ENCODE data around the gene STX10. TPM values are rescaled to one million over a fixed set of nuclear protein-coding genes. Genes with fewer than 3 reads are reported as not detected.
A peak's percentile ranks its signal among the peaks of the same experiment; 100 is the strongest.

STX10 gene
- total and polyA plus RNA-seq, 9 of the 15 experiments (the other 6 are each of a cell fraction or from before 2014, with no cell fraction given) = 0.51 to 66.3 (median 31.0) TPM

DNA sequence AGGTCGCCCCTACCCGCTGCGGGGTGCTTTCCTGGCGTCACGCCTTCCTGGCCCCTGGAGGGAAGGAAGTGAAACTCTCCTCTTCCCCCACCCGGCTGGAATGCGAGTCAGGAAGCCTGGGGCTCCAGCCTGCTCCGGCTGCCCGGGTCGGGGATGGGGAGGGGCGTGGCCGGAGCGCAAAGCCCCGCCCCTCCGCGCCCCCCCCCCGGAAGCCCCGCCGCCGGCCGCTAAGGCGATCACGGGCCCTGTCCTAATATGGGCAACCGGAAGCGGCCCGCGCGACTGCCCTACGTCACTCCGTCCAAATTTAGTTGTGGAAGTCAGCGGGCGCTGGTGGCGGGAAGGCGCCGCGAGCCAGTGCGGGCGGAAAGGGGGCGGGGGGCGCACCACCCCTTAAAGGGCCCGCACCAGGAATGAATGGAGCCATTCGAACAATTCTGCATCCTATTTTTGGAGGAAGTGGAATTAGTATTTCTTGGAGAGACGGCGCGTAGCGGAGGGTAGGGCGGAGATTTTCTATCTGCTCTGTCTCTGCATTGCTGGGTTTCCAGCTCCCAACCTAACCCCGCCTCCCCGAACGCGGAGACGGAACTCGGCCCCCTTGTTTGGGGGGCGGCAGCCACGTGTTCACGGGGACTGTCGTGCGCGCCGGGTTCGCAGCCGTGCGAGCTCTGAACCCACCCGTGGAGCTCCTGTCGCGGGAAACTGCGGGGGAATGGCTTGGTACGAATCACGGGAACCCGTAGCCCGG lies 1.6 kb upstream of the STX10 start (continued):
- TF ChIP-seq, protein P1, sequence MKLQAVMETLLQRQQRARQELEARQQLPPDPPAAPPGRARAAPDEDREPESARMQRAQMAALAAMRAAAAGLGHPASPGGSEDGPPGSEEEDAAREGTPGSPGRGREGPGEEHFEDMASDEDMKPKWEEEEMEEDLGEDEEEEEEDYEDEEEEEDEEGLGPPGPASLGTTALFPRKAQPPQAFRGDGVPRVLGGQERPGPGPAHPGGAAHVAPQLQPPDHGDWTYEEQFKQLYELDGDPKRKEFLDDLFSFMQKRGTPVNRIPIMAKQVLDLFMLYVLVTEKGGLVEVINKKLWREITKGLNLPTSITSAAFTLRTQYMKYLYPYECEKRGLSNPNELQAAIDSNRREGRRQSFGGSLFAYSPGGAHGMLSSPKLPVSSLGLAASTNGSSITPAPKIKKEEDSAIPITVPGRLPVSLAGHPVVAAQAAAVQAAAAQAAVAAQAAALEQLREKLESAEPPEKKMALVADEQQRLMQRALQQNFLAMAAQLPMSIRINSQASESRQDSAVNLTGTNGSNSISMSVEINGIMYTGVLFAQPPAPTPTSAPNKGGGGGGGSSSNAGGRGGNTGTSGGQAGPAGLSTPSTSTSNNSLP (IDR thresholded peaks at IDR 0.05; ENCODE audit: borderline replicate concordance, low read depth, low read length) = 0 out of 2 replicates have a peak, but pooled peaks have one; percentile 12
- TF ChIP-seq, protein P2, sequence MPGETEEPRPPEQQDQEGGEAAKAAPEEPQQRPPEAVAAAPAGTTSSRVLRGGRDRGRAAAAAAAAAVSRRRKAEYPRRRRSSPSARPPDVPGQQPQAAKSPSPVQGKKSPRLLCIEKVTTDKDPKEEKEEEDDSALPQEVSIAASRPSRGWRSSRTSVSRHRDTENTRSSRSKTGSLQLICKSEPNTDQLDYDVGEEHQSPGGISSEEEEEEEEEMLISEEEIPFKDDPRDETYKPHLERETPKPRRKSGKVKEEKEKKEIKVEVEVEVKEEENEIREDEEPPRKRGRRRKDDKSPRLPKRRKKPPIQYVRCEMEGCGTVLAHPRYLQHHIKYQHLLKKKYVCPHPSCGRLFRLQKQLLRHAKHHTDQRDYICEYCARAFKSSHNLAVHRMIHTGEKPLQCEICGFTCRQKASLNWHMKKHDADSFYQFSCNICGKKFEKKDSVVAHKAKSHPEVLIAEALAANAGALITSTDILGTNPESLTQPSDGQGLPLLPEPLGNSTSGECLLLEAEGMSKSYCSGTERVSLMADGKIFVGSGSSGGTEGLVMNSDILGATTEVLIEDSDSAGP (CRISPR knock-in tag; IDR thresholded peaks at IDR 0.05) = peak; percentile 99
- TF ChIP-seq JUN (IDR thresholded peaks at IDR 0.05; ENCODE audit: borderline replicate concordance, low read depth, low read length) (peak; percentile 31; the same call in 1 of the 2 replicates), JUN (CRISPR knock-in tag; IDR thresholded peaks at IDR 0.05; ENCODE audit: borderline replicate concordance) (no peak), ZSCAN32 (CRISPR knock-in tag; IDR thresholded peaks at IDR 0.05) (no peak), GATA2 (CRISPR knock-in tag; IDR thresholded peaks at IDR 0.05) (no peak), CBX5 (IDR thresholded peaks at IDR 0.05; ENCODE audit: borderline replicate concordance, low read depth) (no peak), DMBX1 (CRISPR knock-in tag; IDR thresholded peaks at IDR 0.05; ENCODE audit: borderline replicate concordance) (no peak), TAF15 (IDR thresholded peaks at IDR 0.05; ENCODE audit: low read depth, low read length) (no peak), PRPF4 (IDR thresholded peaks at IDR 0.05; ENCODE audit: insufficient read depth, low read depth, low read length, poor library complexity, severe bottlenecking) (peak; percentile 51), KLF1 (tag; IDR thresholded peaks at IDR 0.05) (peak; percentile 90), CXXC5 (CRISPR knock-in tag; IDR thresholded peaks at IDR 0.05) (peak; percentile 97), RB1 (IDR thresholded peaks at IDR 0.05; ENCODE audit: low read depth) (peak; percentile 94), MTA3 (IDR thresholded peaks at IDR 0.05; ENCODE audit: borderline replicate concordance) (0 out of 2 replicates have a peak, but pooled peaks have one; percentile 73), XRCC3 (IDR thresholded peaks at IDR 0.05) (no peak), FOXM1 (IDR thresholded peaks at IDR 0.05; ENCODE audit: low read depth) (peak; percentile 90), FOXM1 (CRISPR knock-in tag; IDR thresholded peaks at IDR 0.05; ENCODE audit: low read depth) (no peak), SIX5 (IDR thresholded peaks at IDR 0.05; ENCODE audit: borderline replicate concordance in 1 of 2, insufficient read depth in 1 of 2, low read depth in 1 of 2, low read length in 2 of 2) (no peak)
- TF ChIP-seq, protein P3, sequence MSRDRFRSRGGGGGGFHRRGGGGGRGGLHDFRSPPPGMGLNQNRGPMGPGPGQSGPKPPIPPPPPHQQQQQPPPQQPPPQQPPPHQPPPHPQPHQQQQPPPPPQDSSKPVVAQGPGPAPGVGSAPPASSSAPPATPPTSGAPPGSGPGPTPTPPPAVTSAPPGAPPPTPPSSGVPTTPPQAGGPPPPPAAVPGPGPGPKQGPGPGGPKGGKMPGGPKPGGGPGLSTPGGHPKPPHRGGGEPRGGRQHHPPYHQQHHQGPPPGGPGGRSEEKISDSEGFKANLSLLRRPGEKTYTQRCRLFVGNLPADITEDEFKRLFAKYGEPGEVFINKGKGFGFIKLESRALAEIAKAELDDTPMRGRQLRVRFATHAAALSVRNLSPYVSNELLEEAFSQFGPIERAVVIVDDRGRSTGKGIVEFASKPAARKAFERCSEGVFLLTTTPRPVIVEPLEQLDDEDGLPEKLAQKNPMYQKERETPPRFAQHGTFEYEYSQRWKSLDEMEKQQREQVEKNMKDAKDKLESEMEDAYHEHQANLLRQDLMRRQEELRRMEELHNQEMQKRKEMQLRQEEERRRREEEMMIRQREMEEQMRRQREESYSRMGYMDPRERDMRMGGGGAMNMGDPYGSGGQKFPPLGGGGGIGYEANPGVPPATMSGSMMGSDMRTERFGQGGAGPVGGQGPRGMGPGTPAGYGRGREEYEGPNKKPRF (IDR thresholded peaks at IDR 0.05; ENCODE audit: low read depth, low read length) = no peak
- TF ChIP-seq, protein P4, sequence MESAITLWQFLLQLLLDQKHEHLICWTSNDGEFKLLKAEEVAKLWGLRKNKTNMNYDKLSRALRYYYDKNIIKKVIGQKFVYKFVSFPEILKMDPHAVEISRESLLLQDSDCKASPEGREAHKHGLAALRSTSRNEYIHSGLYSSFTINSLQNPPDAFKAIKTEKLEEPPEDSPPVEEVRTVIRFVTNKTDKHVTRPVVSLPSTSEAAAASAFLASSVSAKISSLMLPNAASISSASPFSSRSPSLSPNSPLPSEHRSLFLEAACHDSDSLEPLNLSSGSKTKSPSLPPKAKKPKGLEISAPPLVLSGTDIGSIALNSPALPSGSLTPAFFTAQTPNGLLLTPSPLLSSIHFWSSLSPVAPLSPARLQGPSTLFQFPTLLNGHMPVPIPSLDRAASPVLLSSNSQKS (CRISPR knock-in tag; IDR thresholded peaks at IDR 0.05) = no peak

Measured in K562 (cell line).